Measurements from ENCODE around the gene ZNHIT6.
"Not testable (repeated sequence)": the region's sequence is repeated elsewhere in the genome, so short reads cannot be mapped to it uniquely, and the experiment has no call there.

- not testable (repeated sequence) for TF ChIP-seq CTCF (IDR thresholded peaks at IDR 0.05 in 4 of 5, conservative IDR thresholded peaks at IDR 0.05 in 1 of 5); POLR2A (IDR thresholded peaks at IDR 0.05)
These were observed 6.3 kb upstream of the ZNHIT6 start for GRCh38 chr1:85714418-85715114.

All from gastrocnemius medialis (tissue), 4 donors.